IMR-90 (cell line): ENCODE measurements around the gene HAUS3.

Experiments
- BHLHE40 ChIP-seq: fragments of 150-350 bp; IDR thresholded peaks from 2 replicates; pipeline ENCODE4 v1.6.1; 2016; ENCODE audit warnings: mild to moderate bottlenecking, low read depth, low read length
- CEBPB ChIP-seq: IDR thresholded peaks from 2 replicates; pipeline ENCODE4 v1.6.1; 2012; ENCODE audit warnings: low read depth, low read length, improper control_type of control experiment
- MAZ ChIP-seq: IDR thresholded peaks from 2 replicates; pipeline ENCODE4 v1.6.1; 2012; ENCODE audit warnings: low read depth, mild to moderate bottlenecking, low read length, improper control_type of control experiment, moderate library complexity, borderline replicate concordance
- POLR2A ChIP-seq: IDR thresholded peaks from 2 replicates; pipeline ENCODE4 v1.6.1; 2012; ENCODE audit warnings: mild to moderate bottlenecking, low read depth, low read length
- RAD21 ChIP-seq: IDR thresholded peaks from 2 replicates; pipeline ENCODE4 v1.6.1; 2012; ENCODE audit warnings: low read length, improper control_type of control experiment
- RCOR1 ChIP-seq: IDR thresholded peaks from 2 replicates; pipeline ENCODE4 v1.6.1; 2012; ENCODE audit warnings: mild to moderate bottlenecking, low read length, improper control_type of control experiment; ENCODE audit not compliant: insufficient replicate concordance
- TF ChIP-seq, protein P1 (sequence below): conservative IDR thresholded peaks from 2 replicates; pipeline ENCODE4 v1.5.1; 2012; ENCODE audit warnings: mild to moderate bottlenecking, low read depth, low read length, improper control_type of control experiment
- TF ChIP-seq, protein P2 (sequence below): fragments of 150-350 bp; IDR thresholded peaks from 2 replicates; pipeline ENCODE4 v1.6.1; 2017; ENCODE audit warnings: mild to moderate bottlenecking, antibody characterized with exemption, low read length, low read depth

DNA sequence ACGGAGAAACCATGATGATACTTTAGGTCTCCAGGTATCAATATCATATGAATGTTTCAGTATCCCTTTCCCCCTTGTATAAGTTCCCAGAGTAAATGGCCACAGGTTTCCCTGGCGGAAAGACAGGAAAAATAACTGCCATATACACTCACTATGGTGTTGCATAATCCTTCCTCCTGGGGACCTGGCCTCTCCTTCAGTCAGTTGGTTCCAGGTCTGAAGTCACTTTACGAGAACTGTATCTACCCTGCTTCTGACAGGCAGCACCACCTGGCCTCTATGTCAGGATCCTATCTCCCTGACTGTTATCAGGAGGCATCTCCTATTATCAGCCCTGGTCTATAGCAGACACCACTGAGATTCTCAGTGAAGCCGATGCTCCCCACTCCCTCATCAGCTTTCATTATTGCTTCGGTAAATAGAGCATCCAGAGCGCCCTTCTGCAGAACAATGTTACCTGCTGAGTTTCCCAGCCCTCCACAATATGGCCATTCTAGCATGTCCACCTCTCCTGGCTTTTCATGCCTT lies 22.6 kb downstream of the HAUS3 start:
- TF ChIP-seq POLR2A (no peak), RCOR1 (no peak), MAZ (no peak), RAD21 (no peak), CEBPB (no peak), BHLHE40 (no peak)
- TF ChIP-seq, protein P1, sequence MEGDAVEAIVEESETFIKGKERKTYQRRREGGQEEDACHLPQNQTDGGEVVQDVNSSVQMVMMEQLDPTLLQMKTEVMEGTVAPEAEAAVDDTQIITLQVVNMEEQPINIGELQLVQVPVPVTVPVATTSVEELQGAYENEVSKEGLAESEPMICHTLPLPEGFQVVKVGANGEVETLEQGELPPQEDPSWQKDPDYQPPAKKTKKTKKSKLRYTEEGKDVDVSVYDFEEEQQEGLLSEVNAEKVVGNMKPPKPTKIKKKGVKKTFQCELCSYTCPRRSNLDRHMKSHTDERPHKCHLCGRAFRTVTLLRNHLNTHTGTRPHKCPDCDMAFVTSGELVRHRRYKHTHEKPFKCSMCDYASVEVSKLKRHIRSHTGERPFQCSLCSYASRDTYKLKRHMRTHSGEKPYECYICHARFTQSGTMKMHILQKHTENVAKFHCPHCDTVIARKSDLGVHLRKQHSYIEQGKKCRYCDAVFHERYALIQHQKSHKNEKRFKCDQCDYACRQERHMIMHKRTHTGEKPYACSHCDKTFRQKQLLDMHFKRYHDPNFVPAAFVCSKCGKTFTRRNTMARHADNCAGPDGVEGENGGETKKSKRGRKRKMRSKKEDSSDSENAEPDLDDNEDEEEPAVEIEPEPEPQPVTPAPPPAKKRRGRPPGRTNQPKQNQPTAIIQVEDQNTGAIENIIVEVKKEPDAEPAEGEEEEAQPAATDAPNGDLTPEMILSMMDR: no peak
- TF ChIP-seq, protein P2, sequence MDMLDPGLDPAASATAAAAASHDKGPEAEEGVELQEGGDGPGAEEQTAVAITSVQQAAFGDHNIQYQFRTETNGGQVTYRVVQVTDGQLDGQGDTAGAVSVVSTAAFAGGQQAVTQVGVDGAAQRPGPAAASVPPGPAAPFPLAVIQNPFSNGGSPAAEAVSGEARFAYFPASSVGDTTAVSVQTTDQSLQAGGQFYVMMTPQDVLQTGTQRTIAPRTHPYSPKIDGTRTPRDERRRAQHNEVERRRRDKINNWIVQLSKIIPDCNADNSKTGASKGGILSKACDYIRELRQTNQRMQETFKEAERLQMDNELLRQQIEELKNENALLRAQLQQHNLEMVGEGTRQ: no peak
